GM10266 (cell line): Measurements from ENCODE around the gene PP2D1.
"Not testable (repeated sequence)": the region's sequence is repeated elsewhere in the genome, so short reads cannot be mapped to it uniquely, and the experiment has no call there.

Experiments used
- DNase-seq: peaks from one replicate; pipeline ENCODE4 v3.0.0; 2012; ENCODE audit errors: extremely low spot score
- CTCF ChIP-seq: IDR thresholded peaks from 2 replicates; pipeline ENCODE4 v1.5.1; 2012; ENCODE audit warnings: mild to moderate bottlenecking, low read depth; ENCODE audit not compliant: control insufficient read depth, insufficient read depth; ENCODE audit errors: missing control alignments

PP2D1 gene

DNA sequence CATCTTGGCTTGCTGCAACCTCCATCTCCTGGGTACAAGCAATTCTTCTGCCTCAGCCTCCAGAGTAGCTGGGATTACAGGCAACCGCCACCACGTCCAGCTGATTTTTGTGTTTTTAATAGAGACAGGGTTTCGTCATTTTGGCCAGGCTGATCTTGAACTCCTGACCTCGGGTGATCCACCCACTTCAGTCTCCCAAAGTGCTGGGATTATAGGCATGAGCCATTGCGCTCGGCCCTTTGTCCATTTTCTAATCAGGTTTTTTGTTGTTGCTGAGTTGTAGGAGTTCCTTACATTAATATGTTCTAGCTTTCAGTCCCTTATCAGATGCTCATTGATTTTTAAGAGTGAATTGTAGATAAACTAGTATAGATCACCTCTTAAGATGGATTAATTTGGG is 44.9 kb downstream of the PP2D1 start:
- no peak for TF ChIP-seq CTCF
- no peak for DNase-seq

DNA sequence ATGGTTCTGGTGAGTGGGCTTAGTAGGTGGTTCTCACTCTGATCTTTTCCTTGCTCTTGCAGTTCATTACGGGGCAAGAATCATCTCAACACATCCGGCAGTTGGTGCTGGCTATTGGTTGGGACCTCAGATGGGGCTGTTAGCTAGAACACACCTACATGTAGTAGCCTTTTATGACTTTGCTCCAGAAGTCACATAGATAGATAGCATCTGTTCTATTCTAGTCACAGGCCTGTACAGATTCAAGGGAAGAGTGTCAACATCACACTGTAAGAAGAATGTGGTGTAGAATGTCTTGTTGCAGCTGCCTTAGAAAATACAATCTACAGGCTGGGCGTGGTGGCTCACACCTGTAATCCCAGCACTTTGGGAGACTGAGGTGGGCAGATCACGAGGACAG is 50.1 kb downstream of the PP2D1 start:
- DNase-seq, result no peak
- no peak for TF ChIP-seq CTCF

- no peak for DNase-seq
- TF ChIP-seq CTCF, result no peak
Measured at GRCh38 chr3:19960696-19961095, 51.4 kb downstream of the PP2D1 start.

- DNase-seq, result no peak
- no peak for TF ChIP-seq CTCF
Measured at GRCh38 chr3:19959505-19959904, 52.6 kb downstream of the PP2D1 start.

DNA sequence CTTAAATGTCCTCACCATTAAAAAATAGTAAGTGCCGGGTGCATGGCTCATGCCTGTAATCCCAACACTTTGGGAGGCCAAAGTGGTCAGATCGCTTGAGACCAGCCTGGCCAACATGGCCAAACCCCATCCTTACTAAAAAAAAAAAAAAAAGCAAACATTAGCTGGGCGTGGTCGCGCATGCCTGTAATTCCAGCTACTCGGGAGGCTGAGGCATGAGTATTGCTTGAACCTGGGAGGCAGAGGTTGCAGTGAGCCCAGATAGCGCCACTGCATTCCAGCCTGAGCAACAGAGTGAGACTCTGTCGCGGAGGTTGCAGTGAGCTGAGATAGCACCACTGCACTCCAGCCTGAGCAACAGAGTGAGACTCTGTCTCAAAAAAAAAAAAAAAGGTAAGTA is 54.7 kb downstream of the PP2D1 start:
- not testable (repeated sequence) for DNase-seq

GRCh38 chr3:19954676-19955075 is 57.4 kb downstream of the PP2D1 start:
- no peak for DNase-seq
- TF ChIP-seq CTCF, result no peak

GRCh38 chr3:19950316-19950715 is 61.7 kb downstream of the PP2D1 start:
- no peak for TF ChIP-seq CTCF
- DNase-seq, result no peak

DNA sequence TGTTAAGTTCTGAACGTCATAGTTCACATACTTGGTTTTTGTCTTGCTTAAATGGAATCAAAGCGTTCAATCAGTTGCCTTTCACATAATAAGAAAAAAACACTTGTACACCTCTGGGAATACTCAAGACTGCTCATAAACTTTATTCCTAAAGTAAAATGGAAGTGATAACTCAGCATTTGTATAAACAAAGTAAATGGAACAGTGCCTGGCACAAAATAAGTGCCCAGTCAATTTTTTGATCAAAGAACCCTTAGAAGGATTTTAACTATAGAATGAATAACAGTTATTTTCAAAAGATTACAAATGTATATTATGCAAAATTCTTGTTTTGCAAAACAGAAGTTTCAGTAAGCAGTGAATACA is 63.9 kb downstream of the PP2D1 start:
- no peak for DNase-seq
- no peak for TF ChIP-seq CTCF
